H9 (cell line): ENCODE results near the gene CDH22. TPM values are rescaled to one million over a fixed set of nuclear protein-coding genes. Genes with fewer than 3 reads are reported as not detected.

Experiments used
- DNase-seq: peaks from one replicate; pipeline ENCODE4 v3.0.0-alpha.2; 2017
- H2AFZ ChIP-seq: one replicate; pipeline ENCODE4 v1.6.1; 2013; ENCODE audit warnings: mild to moderate bottlenecking, low read length, control low read depth, moderate library complexity
- H2AK5ac ChIP-seq: 2 replicates; pipeline ENCODE4 v1.6.1; 2013; ENCODE audit warnings: low read length, control low read depth, mixed read lengths; ENCODE audit not compliant: insufficient read length
- H2BK120ac ChIP-seq: one replicate; pipeline ENCODE4 v1.6.1; 2013; ENCODE audit warnings: low read depth, mild to moderate bottlenecking, low read length, control low read depth, inconsistent platforms; ENCODE audit not compliant: poor library complexity, severe bottlenecking
- H2BK12ac ChIP-seq: 2 replicates; pipeline ENCODE4 v1.6.1; 2013; ENCODE audit warnings: low read length, control low read depth, mixed read lengths, low read depth; ENCODE audit not compliant: insufficient read length
- H2BK15ac ChIP-seq: 2 replicates; pipeline ENCODE4 v1.6.1; 2013; ENCODE audit warnings: low read depth, low read length, control low read depth
- H2BK20ac ChIP-seq: one replicate; pipeline ENCODE4 v1.6.1; 2013; ENCODE audit warnings: low read depth, mild to moderate bottlenecking, low read length, control low read depth, inconsistent platforms; ENCODE audit not compliant: poor library complexity, severe bottlenecking
- H2BK5ac ChIP-seq: 2 replicates; pipeline ENCODE4 v1.6.1; 2013; ENCODE audit warnings: low read length, control low read depth, mixed read lengths; ENCODE audit not compliant: insufficient read length
- H3K14ac ChIP-seq: 2 replicates; pipeline ENCODE4 v1.6.1; 2013; ENCODE audit warnings: low read length, control low read depth; ENCODE audit not compliant: insufficient read depth
- H3K18ac ChIP-seq: 2 replicates; pipeline ENCODE4 v1.6.1; 2013; ENCODE audit warnings: low read depth, mild to moderate bottlenecking, mixed read lengths, low read length, control low read depth; ENCODE audit not compliant: insufficient read length
- H3K23ac ChIP-seq: 2 replicates; pipeline ENCODE4 v1.6.1; 2013; ENCODE audit warnings: low read length, control low read depth, mixed read lengths, low read depth; ENCODE audit not compliant: insufficient read length
- H3K23me2 ChIP-seq: 2 replicates; pipeline ENCODE4 v1.6.1; 2013; ENCODE audit warnings: low read depth, mild to moderate bottlenecking, mixed read lengths, low read length, control low read depth; ENCODE audit not compliant: insufficient read length, poor library complexity, severe bottlenecking
- H3K27ac ChIP-seq: 2 replicates; pipeline ENCODE4 v1.5.1; 2013; ENCODE audit warnings: low read length, control low read depth, mixed read lengths, low read depth; ENCODE audit not compliant: insufficient read length
- H3K27me3 ChIP-seq: 2 replicates; pipeline ENCODE4 v1.6.1; 2013; ENCODE audit warnings: low read length, control low read depth, inconsistent platforms; ENCODE audit not compliant: insufficient read depth
- H3K4ac ChIP-seq: 2 replicates; pipeline ENCODE4 v1.6.1; 2013; ENCODE audit warnings: low read depth, mild to moderate bottlenecking, control low read depth, inconsistent platforms, low read length, moderate library complexity
- H3K4me1 ChIP-seq: 2 replicates; pipeline ENCODE4 v1.6.1; 2013; ENCODE audit warnings: low read length, control low read depth, inconsistent platforms; ENCODE audit not compliant: insufficient read depth
- H3K4me2 ChIP-seq: 2 replicates; pipeline ENCODE4 v1.6.1; 2013; ENCODE audit warnings: low read length, control low read depth, mixed read lengths; ENCODE audit not compliant: insufficient read length, insufficient read depth
- H3K56ac ChIP-seq: 2 replicates; pipeline ENCODE4 v1.6.1; 2013; ENCODE audit warnings: low read depth, mild to moderate bottlenecking, mixed read lengths, low read length, control low read depth; ENCODE audit not compliant: insufficient read length
- H3K79me1 ChIP-seq: 2 replicates; pipeline ENCODE4 v1.6.1; 2013; ENCODE audit warnings: low read depth, mild to moderate bottlenecking, moderate library complexity, low read length, control low read depth, inconsistent platforms; ENCODE audit not compliant: insufficient read depth, poor library complexity, severe bottlenecking
- H3K79me2 ChIP-seq: 2 replicates; pipeline ENCODE4 v1.6.1; 2013; ENCODE audit warnings: low read length, control low read depth, inconsistent platforms; ENCODE audit not compliant: insufficient read depth
- H3K9ac ChIP-seq: 2 replicates; pipeline ENCODE4 v1.6.1; 2013; ENCODE audit warnings: low read length, control low read depth, mixed read lengths; ENCODE audit not compliant: insufficient read length; ENCODE audit errors: extremely low read depth
- H3K9me3 ChIP-seq: one replicate; pipeline ENCODE4 v1.6.1; 2013; ENCODE audit warnings: low read depth, low read length, inconsistent platforms; ENCODE audit not compliant: control insufficient read depth
- H3T11ph ChIP-seq: one replicate; pipeline ENCODE4 v1.6.1; 2013; ENCODE audit warnings: mild to moderate bottlenecking, low read length, control low read depth, inconsistent platforms
- H4K20me1 ChIP-seq: one replicate; pipeline ENCODE4 v1.6.1; 2013; ENCODE audit not compliant: control insufficient read depth, insufficient read length, insufficient read depth
- H4K5ac ChIP-seq: 2 replicates; pipeline ENCODE4 v1.6.1; 2013; ENCODE audit warnings: low read depth, mild to moderate bottlenecking, mixed read lengths, low read length, control low read depth; ENCODE audit not compliant: insufficient read length
- H4K8ac ChIP-seq: replicated peaks from 2 replicates; pipeline ENCODE4 v1.6.1; 2013; ENCODE audit warnings: low read length, control low read depth, mixed read lengths, low read depth; ENCODE audit not compliant: insufficient read length
- H4K91ac ChIP-seq: 2 replicates; pipeline ENCODE4 v1.6.1; 2013; ENCODE audit warnings: low read depth, mild to moderate bottlenecking, moderate library complexity, mixed read lengths, low read length, control low read depth; ENCODE audit not compliant: insufficient read length
- H3K27ac Mint-ChIP-seq, 3 experiments: 2 replicates in 2 of 3; 3 replicates in 1 of 3; pipeline ENCODE4 v1.8.0; 2020 to 2021; ENCODE audit warnings: mixed read lengths in 3 of 3, mild to moderate bottlenecking in 1 of 3, moderate library complexity in 1 of 3
- H3K27me3 Mint-ChIP-seq: 2 replicates; pipeline ENCODE4 v1.8.0; 2021; ENCODE audit warnings: low read depth, mild to moderate bottlenecking, moderate library complexity, mixed read lengths
- H3K36me3 Mint-ChIP-seq, 3 experiments: 2 replicates in 2 of 3; 3 replicates in 1 of 3; pipeline ENCODE4 v1.8.0; 2020 to 2021; ENCODE audit warnings: low read depth in 3 of 3, mixed read lengths in 3 of 3; ENCODE audit not compliant: insufficient read depth in 1 of 3
- H3K4me1 Mint-ChIP-seq, 2 experiments: 2 replicates each; pipeline ENCODE4 v1.8.0; 2020; ENCODE audit warnings: mixed read lengths in 2 of 2
- H3K4me3 Mint-ChIP-seq, 2 experiments: 2 replicates in 1 of 2; 3 replicates in 1 of 2; pipeline ENCODE4 v1.8.0; 2020 to 2021; ENCODE audit warnings: mild to moderate bottlenecking in 2 of 2, mixed read lengths in 2 of 2, moderate library complexity in 1 of 2
- H3K9me3 Mint-ChIP-seq, 2 experiments: 2 replicates in 1 of 2; 3 replicates in 1 of 2; pipeline ENCODE4 v1.8.0; 2020; ENCODE audit warnings: mild to moderate bottlenecking in 2 of 2, mixed read lengths in 2 of 2, moderate library complexity in 1 of 2
- WGBS: extraction: QIAGEN DNeasy Blood & Tissue Kit; methylation state at CpG from one replicate; pipeline ENCODE4 v1.1.7; 2013; ENCODE audit warnings: missing lambda C conversion rate, low lambda C conversion rate, mixed read lengths; ENCODE audit not compliant: insufficient read length; ENCODE audit errors: extremely low coverage; 5-methylcytosine and 5-hydroxymethylcytosine counted together
- total RNA-seq: library from RNA; stranded (reverse); gene quantifications from 2 replicates; pipeline ENCODE4 v1.2.1, GENCODE V29; 2021
- TF ChIP-seq, protein P1 (sequence below): fragments of 200-600 bp; sonication (generic); conservative IDR thresholded peaks from 3 replicates; pipeline ENCODE4 v1.8.0; 2021; ENCODE audit warnings: antibody characterized with exemption, mild to moderate bottlenecking

Gene CDH22
- total RNA-seq, 1 experiment from 2014 or later: not detected

DNA sequence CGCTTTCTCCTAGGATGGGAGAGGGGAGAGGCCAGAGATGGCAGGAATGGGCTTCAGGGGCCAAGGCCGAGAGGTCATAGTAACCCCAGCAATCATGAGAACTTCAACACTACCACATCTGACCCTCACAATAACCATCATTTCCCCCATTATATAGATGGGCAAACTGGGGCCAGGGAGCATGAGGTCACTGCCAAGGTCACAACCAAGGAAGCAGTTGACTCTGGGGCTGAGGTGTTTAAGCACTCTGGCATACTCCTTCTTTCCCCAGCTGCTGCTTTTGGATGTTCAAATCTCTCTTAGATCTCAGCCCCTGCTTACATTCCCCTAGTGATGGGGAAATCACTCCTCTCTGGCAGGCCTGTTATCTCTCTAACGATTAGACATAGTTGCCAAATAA, 39.6 kb downstream of the CDH22 start:
- Histone ChIP-seq H3K79me1 (no peaks in the 10 kb centered on the region), H3K18ac (no peak overlapping the region), H3K27me3 (no peaks in the 10 kb centered on the region), H2BK12ac (no peak overlapping the region), H3T11ph (no peak overlapping the region), H3K56ac (no peak overlapping the region), H2BK15ac (no peak overlapping the region), H3K14ac (no peak overlapping the region), H3K79me2 (no peaks in the 10 kb centered on the region), H2AFZ (no peak overlapping the region), H3K23ac (no peak overlapping the region), H3K27ac (no peak overlapping the region), H4K5ac (no peak overlapping the region), H3K9me3 (no peaks in the 10 kb centered on the region), H3K4me1 (no peaks in the 10 kb centered on the region), H4K8ac (no peak overlapping the region), H2BK120ac (no peak overlapping the region), H2AK5ac (no peak overlapping the region), H3K9ac (no peak overlapping the region), H4K20me1 (peaks cover 3% of the 10 kb centered on the region), H2BK20ac (no peak overlapping the region), H3K23me2 (no peaks in the 10 kb centered on the region), H3K4ac (no peak overlapping the region), H2BK5ac (no peak overlapping the region), H4K91ac (no peak overlapping the region), H3K4me2 (no peak overlapping the region)
- peaks cover 0 to 6% of the 10 kb centered on the region in 2 experiments; a peak in 3 of 5 replicates for H3K9me3 Mint-ChIP-seq
- H3K27me3 Mint-ChIP-seq: peaks cover 26% of the 10 kb centered on the region
- H3K36me3 Mint-ChIP-seq: no peaks in the 10 kb centered on the region
- no CpG with 5 or more reads among the region's 3 CpGs for WGBS
- no peak overlapping the region for H3K27ac Mint-ChIP-seq
- H3K4me1 Mint-ChIP-seq: peaks cover 8 to 23% of the 10 kb centered on the region in 2 experiments
- H3K4me3 Mint-ChIP-seq: no peak overlapping the region
- DNase-seq: no peak
- TF ChIP-seq, protein P1, sequence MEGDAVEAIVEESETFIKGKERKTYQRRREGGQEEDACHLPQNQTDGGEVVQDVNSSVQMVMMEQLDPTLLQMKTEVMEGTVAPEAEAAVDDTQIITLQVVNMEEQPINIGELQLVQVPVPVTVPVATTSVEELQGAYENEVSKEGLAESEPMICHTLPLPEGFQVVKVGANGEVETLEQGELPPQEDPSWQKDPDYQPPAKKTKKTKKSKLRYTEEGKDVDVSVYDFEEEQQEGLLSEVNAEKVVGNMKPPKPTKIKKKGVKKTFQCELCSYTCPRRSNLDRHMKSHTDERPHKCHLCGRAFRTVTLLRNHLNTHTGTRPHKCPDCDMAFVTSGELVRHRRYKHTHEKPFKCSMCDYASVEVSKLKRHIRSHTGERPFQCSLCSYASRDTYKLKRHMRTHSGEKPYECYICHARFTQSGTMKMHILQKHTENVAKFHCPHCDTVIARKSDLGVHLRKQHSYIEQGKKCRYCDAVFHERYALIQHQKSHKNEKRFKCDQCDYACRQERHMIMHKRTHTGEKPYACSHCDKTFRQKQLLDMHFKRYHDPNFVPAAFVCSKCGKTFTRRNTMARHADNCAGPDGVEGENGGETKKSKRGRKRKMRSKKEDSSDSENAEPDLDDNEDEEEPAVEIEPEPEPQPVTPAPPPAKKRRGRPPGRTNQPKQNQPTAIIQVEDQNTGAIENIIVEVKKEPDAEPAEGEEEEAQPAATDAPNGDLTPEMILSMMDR: no peak
